ENCODE data around the gene TRAF7.

- TF ChIP-seq CTCF (IDR thresholded peaks at IDR 0.05 in 2 of 3, conservative IDR thresholded peaks at IDR 0.05 in 1 of 3; ENCODE audit: borderline replicate concordance in 1 of 3, insufficient read depth in 1 of 3, low read depth in 2 of 3, low read length in 2 of 3) (no peak), EGR1 (IDR thresholded peaks at IDR 0.05; ENCODE audit: low read depth) (no peak), EZH2 (IDR thresholded peaks at IDR 0.05) (no peak), POLR2AphosphoS5 (IDR thresholded peaks at IDR 0.05; ENCODE audit: low read depth, low read length) (no peak), ZBTB33 (IDR thresholded peaks at IDR 0.05; ENCODE audit: extremely low read depth, insufficient replicate concordance, low read length) (no peak), REST (IDR thresholded peaks at IDR 0.05; ENCODE audit: low read depth) (no peak), POLR2A (IDR thresholded peaks at IDR 0.05; ENCODE audit: borderline replicate concordance, extremely low read depth, insufficient read depth, insufficient read length) (no peak), YY1 (IDR thresholded peaks at IDR 0.05; ENCODE audit: extremely low read depth, insufficient replicate concordance, low read depth, low read length) (no peak), SRF (IDR thresholded peaks at IDR 0.05; ENCODE audit: low read depth) (no peak), SIN3A (IDR thresholded peaks at IDR 0.05; ENCODE audit: low read depth) (no peak), ZNF274 (IDR thresholded peaks at IDR 0.05; ENCODE audit: low read depth, low read length) (no peak), JUND (IDR thresholded peaks at IDR 0.05) (no peak), MAX (IDR thresholded peaks at IDR 0.05) (no peak)
Measured at GRCh38 chr16:2180962-2181923, 25.7 kb downstream of the TRAF7 start.
